GM20431 (cell line): ENCODE data around the gene TMEM201.
"Not testable (repeated sequence)": the region's sequence is repeated elsewhere in the genome, so short reads cannot be mapped to it uniquely, and the experiment has no call there.

Experiments used
- in situ Hi-C: fragments of 300-500 bp; cut with MseI, MboI; formaldehyde crosslinking; loops from one replicate; pipeline ENCODE4 v1.15.0; 2020; ENCODE audit warnings: low sequenced_read_pairs; ENCODE audit not compliant: unreplicated experiment

The TMEM201 gene, protein sequence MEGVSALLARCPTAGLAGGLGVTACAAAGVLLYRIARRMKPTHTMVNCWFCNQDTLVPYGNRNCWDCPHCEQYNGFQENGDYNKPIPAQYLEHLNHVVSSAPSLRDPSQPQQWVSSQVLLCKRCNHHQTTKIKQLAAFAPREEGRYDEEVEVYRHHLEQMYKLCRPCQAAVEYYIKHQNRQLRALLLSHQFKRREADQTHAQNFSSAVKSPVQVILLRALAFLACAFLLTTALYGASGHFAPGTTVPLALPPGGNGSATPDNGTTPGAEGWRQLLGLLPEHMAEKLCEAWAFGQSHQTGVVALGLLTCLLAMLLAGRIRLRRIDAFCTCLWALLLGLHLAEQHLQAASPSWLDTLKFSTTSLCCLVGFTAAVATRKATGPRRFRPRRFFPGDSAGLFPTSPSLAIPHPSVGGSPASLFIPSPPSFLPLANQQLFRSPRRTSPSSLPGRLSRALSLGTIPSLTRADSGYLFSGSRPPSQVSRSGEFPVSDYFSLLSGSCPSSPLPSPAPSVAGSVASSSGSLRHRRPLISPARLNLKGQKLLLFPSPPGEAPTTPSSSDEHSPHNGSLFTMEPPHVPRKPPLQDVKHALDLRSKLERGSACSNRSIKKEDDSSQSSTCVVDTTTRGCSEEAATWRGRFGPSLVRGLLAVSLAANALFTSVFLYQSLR

DNA sequence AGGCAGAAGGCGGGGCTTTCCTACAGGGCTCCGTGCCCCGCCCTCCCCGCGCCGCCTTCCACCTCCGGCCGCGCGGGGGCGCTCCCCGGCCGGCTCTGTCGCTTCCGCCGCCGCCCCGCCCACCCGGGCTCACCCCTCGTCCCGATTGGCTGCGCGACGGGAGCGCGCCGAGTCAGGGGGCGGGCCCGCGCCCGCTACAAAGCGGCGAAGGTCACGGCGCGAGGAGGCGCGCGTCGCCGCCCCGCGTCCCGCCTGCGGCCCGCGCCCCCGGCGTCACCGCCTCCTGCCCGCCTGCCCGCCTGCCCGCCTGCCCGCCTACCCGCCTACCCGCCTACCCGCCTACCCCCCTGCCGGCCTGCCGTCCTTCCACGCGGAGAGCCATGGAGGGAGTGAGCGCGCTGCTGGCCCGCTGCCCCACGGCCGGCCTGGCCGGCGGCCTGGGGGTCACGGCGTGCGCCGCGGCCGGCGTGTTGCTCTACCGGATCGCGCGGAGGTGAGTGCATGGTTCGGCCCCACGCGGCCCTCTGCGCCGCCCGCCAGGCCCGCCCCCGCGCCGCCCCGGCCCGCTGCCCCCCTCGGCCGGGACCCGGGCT lies at the start of gene TMEM201:
Gene TMEM201, plus strand, starts transcription at position 361 of the 593 bp plus-strand sequence. Its CDS starts 20 bp downstream, at position 381.
- in situ Hi-C loops: no loop called here

DNA sequence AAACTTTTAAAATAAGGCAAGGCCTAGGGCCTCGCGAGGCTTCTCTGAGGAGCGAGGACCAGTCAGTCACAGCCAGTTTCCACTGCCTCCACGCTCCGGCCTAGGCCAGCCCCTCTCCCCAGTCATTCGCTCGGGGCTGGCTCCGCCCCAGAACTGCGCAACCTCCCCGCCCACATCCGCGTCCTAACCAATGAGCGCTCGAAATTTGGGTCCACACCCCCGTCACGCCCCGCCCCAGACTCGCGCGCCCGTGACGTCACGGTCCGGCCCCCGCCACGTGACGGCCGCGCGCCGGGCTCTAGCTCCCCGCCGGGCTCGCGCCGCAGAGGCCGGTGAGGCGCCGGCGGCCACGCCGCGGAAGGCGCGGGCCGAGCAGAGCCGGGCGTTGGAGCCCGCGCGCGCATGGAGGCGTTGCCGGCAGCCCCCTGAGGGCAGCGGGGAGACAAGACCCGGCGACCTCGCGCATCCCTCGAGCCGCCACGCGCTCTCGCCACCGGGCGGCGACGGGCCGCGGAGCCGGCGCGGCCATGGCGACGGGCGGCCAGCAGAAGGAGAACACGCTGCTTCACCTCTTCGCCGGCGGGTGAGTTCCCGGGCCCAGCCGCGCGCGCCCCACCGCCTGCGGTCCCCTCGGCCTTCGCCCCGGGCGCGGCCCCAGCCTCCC lies 49.4 kb upstream of the TMEM201 start, which contains the start of gene SLC25A33:
Gene SLC25A33, plus strand, starts transcription at position 301 of the 664 bp plus-strand sequence. Its CDS starts 227 bp downstream, at position 528.
- in situ Hi-C loops: no loop called here

DNA sequence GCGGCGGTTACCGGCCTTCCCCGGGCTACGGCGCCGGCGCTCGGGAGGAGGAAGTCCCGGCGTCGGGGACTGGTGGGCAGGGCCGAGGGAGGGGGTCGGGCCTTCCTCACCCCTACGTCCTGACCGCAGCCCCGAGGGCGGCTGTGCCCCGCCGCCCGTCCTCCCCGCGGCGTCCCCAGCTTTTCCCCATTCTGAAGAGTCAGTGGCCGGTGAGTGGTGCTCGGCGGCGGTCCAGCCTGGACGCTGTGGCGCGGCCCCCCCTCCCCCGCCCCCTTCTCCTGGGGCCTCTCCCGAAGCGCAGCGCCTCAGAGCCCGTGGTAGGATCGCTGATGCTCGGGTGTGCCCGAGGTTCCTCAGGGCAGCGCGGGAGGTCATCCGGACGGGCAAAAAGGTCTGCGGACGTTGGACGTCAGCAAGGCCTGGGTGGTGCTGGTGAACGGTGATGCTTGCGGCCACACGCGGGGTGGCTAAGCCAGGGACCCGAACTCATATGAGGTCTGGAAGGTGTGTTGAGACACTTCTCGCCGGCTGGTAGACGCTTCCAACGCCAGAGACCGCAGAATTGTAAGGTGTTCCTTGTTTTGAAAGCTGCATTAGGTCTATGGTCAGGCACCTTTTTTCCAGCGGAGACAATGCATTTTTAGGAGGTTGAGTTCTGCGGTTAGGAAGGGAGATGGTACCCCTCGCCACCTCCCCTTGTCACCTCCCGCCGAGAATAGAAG lies 48.7 kb upstream of the TMEM201 start:
- in situ Hi-C loops: no loop called here

DNA sequence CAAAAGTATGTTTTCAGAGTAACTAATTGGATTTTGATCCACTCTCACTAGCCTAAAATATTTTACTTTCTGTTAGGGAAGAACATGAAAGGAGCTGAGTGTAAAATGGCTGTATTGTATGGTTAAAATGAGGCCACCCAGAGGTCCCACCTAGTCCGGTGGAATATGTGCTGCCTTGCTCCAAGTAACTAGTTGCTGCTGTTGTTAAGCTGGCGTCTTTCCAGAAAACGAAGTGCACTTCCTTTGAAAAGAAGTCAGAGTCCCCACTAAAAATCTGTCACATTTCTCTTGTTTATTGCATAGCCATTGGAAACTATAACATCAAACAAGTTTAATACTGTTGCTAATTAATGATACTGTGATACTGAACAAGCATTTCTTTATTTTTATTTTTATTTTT lies 46.3 kb upstream of the TMEM201 start:
- in situ Hi-C loops: no loop called here

DNA sequence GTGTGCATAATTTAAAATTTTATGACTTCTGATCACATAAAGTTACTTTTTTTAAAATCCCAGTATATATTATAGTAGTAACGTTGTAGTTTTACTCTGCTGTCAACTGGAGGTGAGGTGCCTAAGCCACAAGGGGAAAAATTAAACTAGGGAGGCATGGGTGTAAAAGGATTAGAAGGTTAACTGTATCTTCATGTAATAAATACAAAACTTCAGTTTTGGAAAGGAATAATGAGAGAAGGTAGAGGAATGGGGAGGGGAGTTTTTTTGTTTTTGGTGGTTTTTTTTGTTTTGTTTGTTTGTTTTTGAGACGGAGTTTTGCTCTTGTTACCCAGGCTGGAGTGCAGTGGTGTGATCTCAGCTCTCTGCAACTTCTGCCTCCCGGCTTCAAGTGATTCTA lies 43.8 kb upstream of the TMEM201 start:
- in situ Hi-C loops: no loop called here

DNA sequence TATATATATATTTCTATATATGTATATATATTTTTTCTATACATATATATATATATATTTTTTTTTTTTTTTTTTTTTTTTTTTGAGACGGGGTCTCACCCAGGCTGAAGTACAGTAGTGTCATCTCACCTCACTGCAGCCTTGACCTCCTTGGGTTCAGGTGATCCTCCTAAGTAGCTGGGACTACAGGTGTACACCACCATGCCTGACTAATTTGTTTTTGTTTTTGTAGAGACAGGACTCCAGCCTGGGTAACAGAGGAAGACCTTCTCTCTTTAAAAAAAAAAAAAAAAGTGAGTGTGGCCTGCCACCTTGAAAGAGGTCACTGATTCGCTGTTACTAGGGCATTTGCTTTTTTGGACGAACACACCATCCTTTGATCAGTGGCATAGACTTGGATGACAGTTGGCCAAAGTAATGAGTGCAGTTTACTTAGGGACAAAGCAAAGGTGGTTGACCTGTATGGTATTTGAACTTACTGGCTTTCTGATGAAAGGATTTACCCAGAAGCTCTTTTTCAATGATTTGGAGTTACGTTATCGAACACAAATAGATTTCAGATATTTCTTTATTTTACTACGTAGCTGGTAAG lies 38.7 kb upstream of the TMEM201 start:
- in situ Hi-C loops: no loop called here

DNA sequence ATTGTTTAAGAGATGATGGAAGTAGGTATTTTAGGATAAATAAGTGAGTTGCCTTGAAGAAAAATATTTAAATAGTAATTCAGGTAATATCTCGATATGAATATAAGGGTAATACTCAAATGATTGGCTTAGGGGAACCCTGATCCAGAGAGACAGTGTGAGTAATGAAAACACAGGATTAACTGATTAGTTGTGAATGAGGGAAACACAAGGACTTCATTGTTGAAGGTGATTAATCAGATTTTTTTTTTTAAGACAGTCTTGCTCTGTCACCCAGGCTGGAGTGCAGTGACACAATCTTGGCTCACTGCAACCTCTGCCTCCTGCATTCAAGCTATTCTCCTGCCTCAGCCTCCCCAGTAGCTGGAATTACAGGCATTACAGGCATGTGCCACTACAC lies 36.7 kb upstream of the TMEM201 start:
- in situ Hi-C loops: no loop called here

DNA sequence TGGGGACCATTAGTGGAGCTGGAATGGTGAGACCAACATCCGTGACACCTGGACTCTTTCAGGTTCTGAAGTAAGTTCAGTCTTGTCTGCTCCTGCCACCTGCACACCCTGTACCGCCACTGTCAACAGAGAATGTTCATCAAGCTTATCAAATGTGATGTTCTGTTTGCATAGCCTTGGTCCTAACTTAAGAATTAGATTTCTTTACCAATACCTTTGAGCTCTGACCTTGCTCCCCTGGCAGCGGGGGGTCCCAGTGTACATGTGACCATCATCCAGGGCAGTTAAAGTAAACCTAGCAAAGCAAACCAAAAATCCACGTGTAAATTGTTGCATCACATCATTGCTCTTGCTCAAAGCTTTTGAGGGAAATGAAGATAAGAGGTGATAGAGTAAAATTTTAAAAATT lies 35.0 kb upstream of the TMEM201 start:
- in situ Hi-C loops: no loop called here

DNA sequence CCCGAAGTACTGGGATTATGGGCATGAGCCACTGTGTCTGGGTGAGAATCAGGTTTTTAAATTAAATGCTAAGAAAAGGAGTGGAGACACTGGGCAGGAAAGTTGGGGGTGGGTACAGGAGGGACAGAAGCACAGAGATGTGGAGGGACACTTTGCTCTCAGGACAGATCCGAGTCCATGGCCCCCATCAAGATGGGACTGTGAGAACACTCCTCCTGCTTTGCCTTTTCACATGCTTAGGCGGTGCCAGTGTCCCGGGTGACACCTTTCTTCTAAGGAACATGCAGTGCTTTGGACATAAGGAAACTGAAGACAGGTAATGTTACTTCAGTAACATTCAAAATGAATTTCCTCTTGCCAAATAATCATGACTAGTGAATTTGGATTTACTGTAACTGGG lies 32.8 kb upstream of the TMEM201 start:
- in situ Hi-C loops: no loop called here

DNA sequence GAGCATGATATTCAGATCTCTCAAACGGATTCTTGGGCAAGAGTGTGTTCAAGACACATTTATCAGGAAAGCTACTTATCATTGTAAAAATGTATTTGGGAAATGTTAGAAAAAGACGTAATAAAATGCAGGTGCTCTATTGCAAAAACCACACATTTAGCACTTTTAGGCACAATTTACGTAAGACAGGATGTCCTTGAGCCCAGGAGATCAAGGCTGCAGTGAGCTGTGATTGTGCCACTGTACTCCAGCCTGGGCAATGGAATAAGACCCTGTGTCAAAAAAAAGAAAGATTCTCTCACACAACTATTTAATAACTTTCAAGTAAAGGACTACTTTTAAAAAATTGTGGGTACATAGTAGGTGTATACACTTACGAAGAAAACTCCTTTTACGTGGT lies 31.1 kb upstream of the TMEM201 start:
- in situ Hi-C loops: no loop called here

DNA sequence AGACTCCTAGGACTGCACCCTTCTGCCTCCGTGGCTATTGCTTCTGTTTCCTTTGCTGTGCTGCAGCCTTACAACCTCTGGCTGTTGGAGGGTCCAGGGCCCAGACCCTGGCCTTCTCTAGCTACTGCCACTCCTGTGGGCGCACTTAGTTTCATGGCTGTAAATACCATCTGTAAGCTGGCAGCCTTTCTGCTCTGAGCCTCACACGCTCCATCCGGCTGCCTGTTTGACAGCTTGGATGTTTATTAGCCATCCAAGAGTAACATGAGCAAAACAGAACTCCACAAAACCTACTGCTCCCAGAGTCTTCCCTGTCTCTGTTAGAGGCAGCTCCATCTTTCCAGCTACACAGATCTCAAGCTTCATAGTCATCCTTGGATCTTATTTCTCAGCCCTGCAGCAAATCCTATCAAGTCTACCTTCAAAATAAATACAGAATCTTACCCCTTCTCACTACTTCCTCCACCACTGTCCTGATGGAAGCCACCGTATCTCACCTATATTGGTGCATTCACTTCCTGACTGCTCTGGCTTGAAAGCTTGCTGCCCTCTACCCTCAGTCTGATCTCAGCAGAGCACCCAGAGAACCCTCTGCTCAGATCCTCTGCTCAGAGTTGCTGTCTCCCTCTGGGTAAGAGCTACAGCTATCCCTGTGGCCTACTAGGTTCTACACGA lies 30.3 kb upstream of the TMEM201 start:
- in situ Hi-C loops: no loop called here

DNA sequence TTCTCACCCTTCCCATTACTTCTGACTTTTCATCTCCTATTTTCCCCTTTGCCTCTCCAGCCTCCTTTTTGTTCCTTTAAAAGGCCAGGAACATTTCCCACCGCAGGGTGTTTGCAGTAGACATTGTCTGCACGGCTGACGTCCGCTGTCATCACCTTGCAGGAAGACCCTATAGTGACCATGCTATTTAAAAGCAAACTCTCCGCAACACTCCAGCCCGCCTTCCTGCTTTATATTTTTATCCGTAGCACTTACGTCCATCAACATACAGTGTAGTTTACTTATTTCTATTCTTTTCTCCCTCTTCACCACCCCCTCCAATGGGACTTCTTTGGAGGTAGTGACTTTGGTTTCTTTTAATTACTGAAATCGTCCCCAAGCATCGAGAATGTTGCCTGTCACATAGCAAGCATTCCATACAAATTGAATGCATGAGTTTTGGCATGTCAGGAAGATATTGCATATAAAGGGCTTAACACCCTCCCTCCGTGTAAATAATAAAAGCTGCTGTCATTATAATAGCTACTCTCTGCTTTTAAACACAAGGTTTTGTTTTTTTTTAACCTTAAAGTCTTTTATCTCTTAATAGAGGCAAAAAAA lies 29.7 kb upstream of the TMEM201 start:
- in situ Hi-C loops: no loop called here

DNA sequence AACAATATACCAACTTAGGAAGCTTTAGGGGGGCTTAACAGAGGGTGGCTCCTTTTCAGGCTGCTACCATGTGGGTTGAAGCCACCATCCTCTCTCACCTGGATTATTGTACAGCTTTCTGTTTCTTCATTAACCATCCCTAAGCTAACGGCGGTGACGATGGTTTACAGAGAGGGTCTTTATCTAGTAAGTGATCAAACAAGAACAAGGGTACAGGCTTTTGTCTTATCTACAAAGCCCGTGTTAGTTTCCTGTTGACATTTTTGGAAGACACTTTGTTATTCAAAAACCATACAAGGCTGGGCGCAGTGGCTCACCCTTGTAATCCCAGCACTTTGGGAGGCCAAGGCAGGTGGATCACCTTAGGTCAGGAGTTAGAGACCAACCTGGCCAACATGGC lies 29.0 kb upstream of the TMEM201 start:
- in situ Hi-C loops: no loop called here

DNA sequence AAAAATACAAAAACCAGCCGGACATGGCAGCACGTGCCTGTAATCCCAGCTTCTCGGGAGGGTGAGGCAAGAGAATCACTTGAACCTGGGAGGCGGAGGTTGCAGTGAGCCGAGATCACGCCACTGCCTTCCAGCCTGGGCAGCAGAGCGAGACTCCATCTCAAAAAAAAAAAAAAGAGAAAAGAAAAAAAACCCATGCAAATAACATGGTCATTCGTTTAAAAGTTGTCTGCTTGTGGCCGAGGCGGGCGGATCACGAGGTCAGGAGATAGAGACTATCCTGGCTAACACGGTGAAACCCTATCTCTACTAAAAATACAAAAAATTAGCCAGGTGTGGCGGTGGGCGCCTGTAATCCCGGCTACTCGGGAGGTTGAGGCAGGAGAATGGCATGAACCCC lies 28.6 kb upstream of the TMEM201 start:
- in situ Hi-C loops: not testable (repeated sequence)

DNA sequence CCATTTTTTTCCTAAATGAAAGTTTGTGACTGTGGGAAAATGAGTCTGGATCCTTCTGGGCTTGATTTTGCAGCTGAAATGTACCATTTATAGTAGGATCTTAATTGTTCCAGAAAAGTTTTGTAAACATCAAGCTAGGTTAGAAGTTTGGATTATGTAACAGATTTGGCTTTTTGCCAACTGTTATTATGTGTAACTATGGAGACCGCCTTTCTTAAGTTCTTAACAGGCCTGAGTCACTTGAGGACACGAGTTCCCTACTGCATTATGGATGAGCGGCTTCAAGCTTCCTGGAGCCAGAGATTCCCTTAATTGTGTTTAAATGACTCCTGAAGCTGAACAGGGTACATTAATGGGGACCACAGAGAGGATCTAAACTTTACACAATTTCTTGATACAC lies 27.3 kb upstream of the TMEM201 start:
- in situ Hi-C loops: no loop called here

DNA sequence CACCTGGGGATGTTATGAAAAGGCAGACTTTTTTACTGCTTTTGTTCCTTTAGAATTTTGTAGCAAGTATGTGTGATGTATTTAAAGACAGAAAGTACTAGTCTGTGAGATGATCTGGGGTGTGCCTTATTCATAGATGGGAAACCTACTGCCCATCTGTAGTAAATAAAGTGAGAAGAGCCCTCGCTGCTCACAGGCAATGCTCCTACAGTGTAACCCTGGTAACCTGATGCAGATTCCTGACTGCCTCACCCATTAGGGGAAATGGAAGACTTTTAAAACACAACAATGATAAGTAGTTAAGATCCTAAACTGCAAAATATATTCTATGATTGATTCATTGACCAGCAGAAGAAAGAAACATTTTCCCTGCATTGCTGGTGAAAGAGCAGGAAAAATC lies 19.4 kb upstream of the TMEM201 start:
- in situ Hi-C loops: no loop called here

DNA sequence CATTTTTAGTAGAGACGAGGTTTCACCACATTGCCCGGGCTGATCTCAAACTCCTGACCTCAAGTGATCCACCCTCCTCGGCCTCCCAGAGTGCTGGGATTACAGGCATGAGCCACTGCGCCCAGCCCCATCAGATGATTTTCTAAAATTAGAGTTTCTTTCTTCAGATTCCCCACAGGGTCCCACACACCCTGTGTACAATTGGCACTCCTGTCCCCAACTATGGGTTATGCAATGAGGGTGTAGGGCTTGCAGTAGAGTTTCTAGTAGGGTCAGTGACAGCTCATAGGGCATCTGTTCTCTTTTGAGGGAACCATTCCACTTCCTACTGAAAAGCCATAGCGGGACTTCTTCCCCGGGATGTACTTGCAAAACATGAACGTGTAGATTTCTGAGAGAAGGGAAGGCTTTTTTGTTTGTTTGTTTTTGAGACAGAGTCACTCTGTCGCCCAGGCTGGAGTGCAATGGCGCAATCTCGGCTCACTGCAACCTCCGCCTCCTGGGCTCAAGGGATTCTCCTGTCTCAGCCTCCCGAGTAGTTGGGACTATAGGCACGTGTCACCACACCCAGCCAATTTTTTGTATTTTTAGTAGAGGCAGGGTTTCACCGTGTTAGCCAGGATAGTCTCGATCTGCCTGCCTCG lies 17.7 kb upstream of the TMEM201 start:
- in situ Hi-C loops: loop anchor here (10.0 kb wide), 1 partner anchor 76 kb away; no protein-coding TSS in a partner anchor

DNA sequence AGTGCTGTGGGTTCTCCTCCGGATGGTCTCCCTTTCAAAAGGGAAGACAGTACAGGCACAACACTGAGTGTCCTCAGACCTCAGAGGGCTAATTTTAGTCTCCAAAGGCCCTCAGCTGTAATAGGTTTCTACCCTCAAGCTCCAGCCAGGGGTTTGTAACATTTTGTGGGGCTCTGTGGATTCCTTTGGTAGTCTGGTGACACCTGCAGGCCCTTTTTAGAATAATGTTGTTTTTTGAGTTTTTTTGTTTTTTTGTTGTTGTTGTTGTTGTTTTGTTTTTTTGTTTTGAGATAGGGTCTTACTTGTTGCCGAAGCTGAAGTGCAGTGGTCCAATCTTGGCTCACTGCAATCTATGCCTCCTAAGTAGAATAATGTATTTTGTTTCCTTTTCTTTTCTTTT lies 15.0 kb upstream of the TMEM201 start:
- in situ Hi-C loops: loop anchor here (10.0 kb wide), 1 partner anchor 79 kb away; no protein-coding TSS in a partner anchor
